T-cell (primary cell): ENCODE measurements around the gene MPDU1. TPM values are rescaled to one million over a fixed set of nuclear protein-coding genes. Genes with fewer than 3 reads are reported as not detected.

Experiments
- ATAC-seq, 4 experiments: fragments of 200-7000 bp in 3 of 4; fragments of 150-1000 bp in 1 of 4; cut with Tn5 transposase; replicated peaks in 1 of 4; 1 replicate in 3 of 4; 2 replicates in 1 of 4; pipeline ENCODE4 v1.10.0; 2021; ENCODE audit warnings: moderate library complexity in 3 of 4, mild to moderate bottlenecking in 2 of 4, moderate number of reproducible peaks in 1 of 4
- CTCF ChIA-PET, 2 donors: fragments of 300-600 bp; sonication (Branson Sonifier 250); formaldehyde crosslinking; loops; one replicate each; lab custom pipeline; 2022; ENCODE audit warnings: antibody characterized with exemption in 2 of 2; lab: Charles Lee
- POLR2A ChIA-PET, 2 donors: fragments of 300-600 bp; sonication (Branson Sonifier 250); formaldehyde crosslinking; loops; one replicate each; lab custom pipeline; 2022; ENCODE audit warnings: antibody characterized with exemption in 2 of 2; lab: Charles Lee
- DNase-seq, 35 experiments: peaks; one replicate each; pipeline versions ENCODE4 v3.0.0 to v3.0.0-alpha.2; 2013 to 2023
- H3K27ac ChIP-seq: one replicate; pipeline ENCODE4 v1.5.1; 2013; ENCODE audit warnings: low read length
- H3K27me3 ChIP-seq, 2 experiments: replicated peaks in 1 of 2; 1 replicate in 1 of 2; 2 replicates in 1 of 2; pipeline versions ENCODE4 v1.6.1 to v1.7.0; 2013; ENCODE audit warnings: low read length in 1 of 2, mixed read lengths in 1 of 2; ENCODE audit not compliant: control insufficient read depth in 2 of 2, insufficient read depth in 2 of 2; ENCODE audit errors: extremely low read depth in 1 of 2
- H3K36me3 ChIP-seq, 2 donors: 1 replicate in 1 of 2; 2 replicates in 1 of 2; pipeline versions ENCODE4 v1.6.1 to v1.7.0; 2013; ENCODE audit warnings: low read length in 1 of 2; ENCODE audit not compliant: control insufficient read depth in 2 of 2, insufficient read depth in 1 of 2; ENCODE audit errors: extremely low read depth in 1 of 2
- H3K4me1 ChIP-seq, 2 experiments: 1 replicate in 1 of 2; 2 replicates in 1 of 2; pipeline versions ENCODE4 v1.6.1 to v1.7.0; 2013; ENCODE audit warnings: low read length in 2 of 2, mixed read lengths in 1 of 2; ENCODE audit not compliant: insufficient read depth in 2 of 2, control insufficient read depth in 1 of 2; ENCODE audit errors: extremely low read depth in 1 of 2
- H3K4me3 ChIP-seq, 2 donors: 1 replicate in 1 of 2; 2 replicates in 1 of 2; pipeline versions ENCODE4 v1.5.1 to v1.7.0; 2013; ENCODE audit warnings: mild to moderate bottlenecking in 2 of 2, low read length in 1 of 2, moderate library complexity in 1 of 2; ENCODE audit not compliant: control insufficient read depth in 1 of 2; ENCODE audit errors: extremely low read depth in 1 of 2
- H3K9me3 ChIP-seq: 2 replicates; pipeline ENCODE4 v1.7.0; 2013
- H3K27ac Mint-ChIP-seq, 2 donors: one replicate each; pipeline ENCODE4 v1.8.0; 2020 to 2021; ENCODE audit warnings: mild to moderate bottlenecking in 2 of 2, mixed read lengths in 2 of 2
- H3K27me3 Mint-ChIP-seq, 2 donors: one replicate each; pipeline ENCODE4 v1.8.0; 2021 to 2022; ENCODE audit warnings: mixed read lengths in 2 of 2
- H3K36me3 Mint-ChIP-seq: one replicate; pipeline ENCODE4 v1.8.0; 2021; ENCODE audit warnings: mixed read lengths
- H3K4me1 Mint-ChIP-seq, 3 donors: one replicate each; pipeline ENCODE4 v1.8.0; 2020 to 2022; ENCODE audit warnings: mixed read lengths in 3 of 3, mild to moderate bottlenecking in 1 of 3
- H3K4me3 Mint-ChIP-seq, 3 donors: one replicate each; pipeline ENCODE4 v1.8.0; 2020 to 2022; ENCODE audit warnings: mild to moderate bottlenecking in 3 of 3, mixed read lengths in 3 of 3, moderate library complexity in 3 of 3
- H3K9me3 Mint-ChIP-seq, 3 donors: one replicate each; pipeline ENCODE4 v1.8.0; 2020 to 2022; ENCODE audit warnings: mixed read lengths in 3 of 3
- WGBS: methylation state at CpG from one replicate; pipeline ENCODE4 v1.1.5; 2013; ENCODE audit warnings: missing lambda C conversion rate; ENCODE audit not compliant: insufficient coverage; 5-methylcytosine and 5-hydroxymethylcytosine counted together
- total RNA-seq, 35 experiments: library from RNA in 6 of 35; stranded (reverse) in 6 of 35; fragments of 120-200 nt in 1 of 35; gene quantifications; one replicate each; pipeline versions ENCODE4 v1.2.1 to v1.2.4 and lab custom pipeline; 2013 to 2026

The MPDU1 gene
- total RNA-seq (10 to 100 TPM; 27.0 to 31.4 (median 28.6) TPM), total RNA-seq (lab: John Stamatoyannopoulos, UW) (16.1 to 112 (median 28.3) reads per million in 29 experiments)
- total RNA-seq (2013) = 23.3 TPM

DNA sequence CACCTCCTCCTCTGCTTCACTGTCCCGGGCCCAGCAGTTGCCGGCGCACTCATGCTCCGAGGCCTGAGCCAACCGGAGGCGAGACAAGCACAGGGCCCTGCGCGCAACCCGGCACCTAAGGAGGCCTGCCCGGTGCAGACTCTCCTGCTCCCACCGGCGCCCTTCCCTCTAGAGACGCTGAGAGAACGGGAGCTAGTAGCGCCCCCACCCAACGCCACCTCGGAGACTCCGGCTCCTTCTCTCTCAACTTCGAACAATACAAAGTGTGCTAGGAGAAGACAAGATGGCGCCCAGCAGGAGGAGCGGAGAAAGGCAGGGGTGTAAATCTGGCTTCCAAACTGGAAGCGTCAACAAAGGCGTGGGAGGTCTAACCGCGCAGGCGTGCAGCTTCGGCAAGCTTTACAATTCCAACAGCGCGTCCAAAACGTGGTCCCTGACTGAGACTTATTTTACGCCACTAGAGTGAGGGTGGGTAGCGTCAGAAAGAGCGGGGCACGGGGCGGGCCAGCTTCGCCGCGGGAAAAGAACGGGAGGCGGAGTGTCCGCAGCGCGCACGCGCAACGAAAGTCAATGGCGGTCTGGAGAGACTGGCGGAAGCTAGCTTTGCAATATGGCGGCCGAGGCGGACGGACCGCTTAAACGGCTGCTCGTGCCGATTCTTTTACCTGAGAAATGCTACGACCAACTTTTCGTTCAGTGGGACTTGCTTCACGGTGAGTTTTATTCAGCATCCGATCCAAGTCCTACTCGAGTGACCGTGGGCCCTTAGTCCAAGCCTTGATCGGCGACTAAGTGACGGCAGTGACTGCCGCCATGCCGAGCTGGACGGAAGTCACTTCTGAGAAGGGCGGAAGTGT is at the start of gene MPDU1:
TSS of gene MPDU1 (plus strand) at position 600 of the 857 bp plus-strand sequence. CDS start at position 611, 11 bp downstream.
- peak; percentile 79 to 87 (median 85) for ATAC-seq
- POLR2A ChIA-PET = interaction anchor here (0.6 to 2.1 kb wide), 12 partner anchors 9 to 539 kb away, joined by 3 to 10 read pairs (median 4); partner anchors contain the start of genes TP53 (in 2 of the 2), NEURL4 (in 1 of the 2) and SENP3 (in 1 of the 2)
- Mint-ChIP-seq H3K27ac (peak within 1 kb of the TSS; percentile 99 to 100), H3K9me3 (no peaks in the 10 kb centered on the region), H3K4me3 (peak within 1 kb of the TSS; percentile 90 to 99 (median 98)), H3K4me1 (peaks cover 53 to 60% (median 55%) of the 10 kb centered on the region in 3 donors), H3K27me3 (no peaks in the 10 kb centered on the region), H3K36me3 (peaks cover 15% of the 10 kb centered on the region)
- Histone ChIP-seq H3K36me3 (peaks cover 7 to 26% of the 10 kb centered on the region in 2 donors), H3K27ac (peak within 1 kb of the TSS; percentile 91), H3K4me1 (peaks cover 27 to 61% of the 10 kb centered on the region in 2 experiments), H3K9me3 (no peaks in the 10 kb centered on the region), H3K27me3 (no peaks in the 10 kb centered on the region), H3K4me3 (peak within 1 kb of the TSS; percentile 79 to 85)
- WGBS = 16% methylated on average over 55 of the region's 69 CpGs
- peak; percentile 91 to 97 (median 94) for DNase-seq
- CTCF ChIA-PET = interaction anchor here in 1 of 2 donors (1.0 to 2.3 kb wide), 3 partner anchors 31 to 104 kb away, joined by 3 to 16 read pairs (median 13); partner anchors contain the start of genes FXR2, TP53 and WRAP53

DNA sequence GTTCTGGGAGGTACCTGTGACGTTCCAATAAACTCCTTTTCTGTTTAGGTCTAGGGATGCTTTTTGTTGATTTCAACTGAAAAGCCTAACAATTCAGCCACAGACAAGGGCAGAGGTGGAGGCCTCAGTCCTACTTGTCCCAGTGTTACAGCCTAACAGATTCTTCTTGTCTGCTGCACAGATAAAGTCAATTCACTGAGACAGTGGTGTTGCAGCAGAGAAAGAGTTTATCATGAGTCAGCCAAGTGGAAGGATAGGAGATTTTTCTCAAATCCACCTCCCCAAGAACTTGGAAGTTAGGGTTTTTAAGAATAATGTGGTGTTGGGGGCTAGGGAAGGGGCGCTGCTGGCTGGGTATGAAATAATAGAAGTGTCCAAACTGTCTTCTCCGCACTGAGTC is 45.6 kb upstream of the MPDU1 start:
- DNase-seq = no peak
- no peaks in the 10 kb centered on the region for H3K4me1 Mint-ChIP-seq
- Histone ChIP-seq H3K4me3 (no peak overlapping the region), H3K27ac (no peak overlapping the region), H3K27me3 (peaks cover 0 to 6% of the 10 kb centered on the region in 2 experiments), H3K4me1 (no peaks in the 10 kb centered on the region), H3K9me3 (no peaks in the 10 kb centered on the region), H3K36me3 (no peaks in the 10 kb centered on the region)
- H3K4me3 Mint-ChIP-seq = no peak overlapping the region
- H3K9me3 Mint-ChIP-seq = no peaks in the 10 kb centered on the region
- H3K27me3 Mint-ChIP-seq = no peaks in the 10 kb centered on the region
- H3K27ac Mint-ChIP-seq = no peak overlapping the region
- no peaks in the 10 kb centered on the region for H3K36me3 Mint-ChIP-seq
- no peak for ATAC-seq
- no CpG with 5 or more reads among the region's 3 CpGs for WGBS
- POLR2A ChIA-PET = no interaction called here
- CTCF ChIA-PET = no interaction called here

DNA sequence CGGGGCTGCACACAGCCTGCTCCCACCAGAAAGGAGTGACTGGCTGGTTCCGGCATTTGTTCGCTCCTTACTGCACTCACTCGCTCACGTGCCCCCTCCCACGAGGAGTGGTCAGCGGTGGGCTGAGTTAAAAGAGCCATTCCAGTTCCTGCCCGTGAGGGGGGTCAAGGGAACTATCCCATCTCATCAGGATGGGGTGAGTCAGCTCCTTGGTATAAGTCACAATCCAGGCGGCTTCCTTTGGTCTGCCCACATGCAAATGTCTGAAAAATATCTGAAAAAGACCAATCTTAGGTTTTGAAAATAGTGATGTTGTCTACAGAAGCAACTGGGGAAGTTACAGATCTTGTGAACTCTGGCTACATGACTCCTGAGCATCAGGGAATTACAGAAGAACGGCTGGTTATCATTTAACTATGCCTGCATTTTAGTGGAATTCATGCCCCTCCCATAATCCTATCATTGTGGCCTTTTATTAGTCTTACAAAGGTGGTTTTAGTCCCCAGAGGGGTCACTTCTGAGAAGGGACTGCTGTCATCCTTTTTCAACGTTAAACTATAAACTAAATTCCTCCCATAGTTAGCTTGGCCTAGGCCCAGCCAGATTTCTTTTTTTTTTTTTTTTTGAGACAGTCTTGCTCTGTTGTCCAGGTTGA is 44.6 kb upstream of the MPDU1 start:
- ChIA-PET CTCF (no interaction called here), POLR2A (interaction anchor here in 1 of 2 donors (0.7 kb wide), 1 partner anchor 143 kb away, joined by 6 read pairs; no protein-coding TSS in a partner anchor)
- peaks cover 0 to 6% of the 10 kb centered on the region in 2 experiments for H3K27me3 ChIP-seq
- ATAC-seq (no peak), DNase-seq (no peak)
- no peak overlapping the region for H3K4me3 ChIP-seq
- Mint-ChIP-seq H3K27ac (no peak overlapping the region), H3K9me3 (no peaks in the 10 kb centered on the region), H3K4me3 (no peak overlapping the region), H3K4me1 (no peaks in the 10 kb centered on the region), H3K36me3 (no peaks in the 10 kb centered on the region), H3K27me3 (no peaks in the 10 kb centered on the region)
- no peaks in the 10 kb centered on the region for H3K9me3 ChIP-seq
- 89% methylated on average over 9 of the region's 11 CpGs for WGBS
- H3K36me3 ChIP-seq = no peaks in the 10 kb centered on the region
- H3K4me1 ChIP-seq = no peaks in the 10 kb centered on the region
- H3K27ac ChIP-seq = no peak overlapping the region

DNA sequence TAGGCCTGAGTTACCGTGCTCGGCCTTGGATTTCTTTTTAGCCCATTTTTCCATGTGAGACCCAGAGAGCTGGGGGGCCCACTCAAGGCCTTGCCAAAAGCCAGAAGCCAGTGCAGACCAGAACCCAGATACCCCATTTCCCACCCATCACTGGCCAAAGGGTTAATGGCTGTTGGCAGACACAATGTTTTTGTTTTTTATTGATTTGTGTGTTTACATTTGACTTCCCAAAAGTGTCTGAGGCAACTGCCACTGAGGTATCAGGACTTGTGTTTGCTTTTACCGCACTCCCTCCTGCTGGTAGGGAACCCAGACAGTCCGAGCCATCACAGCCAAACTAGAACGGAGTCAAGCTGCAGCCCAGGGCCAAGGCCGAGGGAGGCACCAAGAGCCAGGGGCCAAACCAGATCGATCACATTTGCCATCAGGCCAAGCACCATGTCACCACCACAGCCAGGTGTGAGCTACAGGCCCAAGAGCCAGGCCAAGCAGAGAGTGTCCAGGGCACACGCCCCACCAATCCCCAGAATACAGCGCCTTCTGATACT is 42.5 kb upstream of the MPDU1 start:
- DNase-seq = no peak
- no peak overlapping the region for H3K4me3 Mint-ChIP-seq
- no peak overlapping the region for H3K27ac Mint-ChIP-seq

GRCh38 chr17:7544911-7545310 is 38.7 kb upstream of the MPDU1 start:
- H3K27me3 ChIP-seq = no peaks in the 10 kb centered on the region
- H3K9me3 ChIP-seq = no peaks in the 10 kb centered on the region
- Mint-ChIP-seq H3K27me3 (no peaks in the 10 kb centered on the region), H3K36me3 (no peaks in the 10 kb centered on the region), H3K4me3 (no peak overlapping the region), H3K9me3 (no peaks in the 10 kb centered on the region), H3K4me1 (peaks cover 13 to 22% (median 17%) of the 10 kb centered on the region in 3 donors), H3K27ac (no peak overlapping the region)
- POLR2A ChIA-PET = no interaction called here
- DNase-seq (no peak), ATAC-seq (no peak)
- CTCF ChIA-PET = no interaction called here
- H3K27ac ChIP-seq = no peak overlapping the region
- no peak overlapping the region for H3K4me3 ChIP-seq
- peaks cover 8 to 23% of the 10 kb centered on the region in 2 experiments for H3K4me1 ChIP-seq
- peaks cover under 1 to 5% of the 10 kb centered on the region in 2 donors for H3K36me3 ChIP-seq
- WGBS = 79% methylated on average over 2 of the region's 6 CpGs

More for the DNA sequence above, 42.5 kb upstream of the MPDU1 start:
- Histone ChIP-seq H3K27ac (no peak overlapping the region), H3K4me1 (no peaks in the 10 kb centered on the region), H3K36me3 (no peaks in the 10 kb centered on the region), H3K27me3 (peaks cover 0 to 6% of the 10 kb centered on the region in 2 experiments), H3K9me3 (no peaks in the 10 kb centered on the region), H3K4me3 (no peak overlapping the region)
- ATAC-seq = no peak
- H3K4me1 Mint-ChIP-seq = no peaks in the 10 kb centered on the region
- ChIA-PET CTCF (no interaction called here), POLR2A (no interaction called here)
- H3K9me3 Mint-ChIP-seq = no peaks in the 10 kb centered on the region
- no peaks in the 10 kb centered on the region for H3K36me3 Mint-ChIP-seq
- 89% methylated on average over 5 of the region's 9 CpGs for WGBS
- H3K27me3 Mint-ChIP-seq = no peaks in the 10 kb centered on the region
